ENCODE data around the gene MYMX. TPM values are rescaled to one million over a fixed set of nuclear protein-coding genes. Genes with fewer than 3 reads are reported as not detected.

MYMX gene
- total RNA-seq, 1 experiment from 2014 or later = not detected

GRCh38 chr6:44198684-44199083 is 18.0 kb upstream of the MYMX start:
- Histone ChIP-seq H4K20me1 (ENCODE audit: insufficient read depth) (no peaks in the 10 kb centered on the region), H3K9ac (ENCODE audit: low read length) (no peak overlapping the region), H3K4me1 (ENCODE audit: control insufficient read depth in 1 of 2, insufficient read depth in 2 of 2, low read length in 2 of 2) (peaks cover 0 to 4% of the 10 kb centered on the region in 2 experiments; a peak in 1 of 4 replicates), H3K27me3 (ENCODE audit: insufficient read depth, low read length) (no peaks in the 10 kb centered on the region), H3K4me3 (replicated peaks in 1 of 2; ENCODE audit: low read depth in 1 of 2, low read length in 2 of 2) (no peak overlapping the region), H2AFZ (ENCODE audit: low read depth, low read length, poor library complexity, severe bottlenecking) (no peak overlapping the region), H3K27ac (ENCODE audit: low read depth, low read length) (no peak overlapping the region), H3K9me3 (ENCODE audit: control insufficient read depth in 1 of 2, insufficient read depth in 1 of 2, low read depth in 1 of 2, low read length in 2 of 2) (no peaks in the 10 kb centered on the region), H3K9me2 (ENCODE audit: insufficient read depth) (no peaks in the 10 kb centered on the region), H3K36me3 (ENCODE audit: control insufficient read depth in 1 of 2, insufficient read depth in 2 of 2, low read length in 2 of 2) (no peaks in the 10 kb centered on the region), H3K79me2 (ENCODE audit: insufficient read depth, low read length) (no peaks in the 10 kb centered on the region), H3K4me2 (ENCODE audit: low read length) (no peak overlapping the region)
- no peak for TF ChIP-seq EZH2 (IDR thresholded peaks at IDR 0.05)
- TF ChIP-seq SP1 (IDR thresholded peaks at IDR 0.05; ENCODE audit: low read depth) = no peak
- no peak for TF ChIP-seq JUND (IDR thresholded peaks at IDR 0.05)
- TF ChIP-seq ZFX (IDR thresholded peaks at IDR 0.05) = no peak
- TF ChIP-seq ZNF274 (IDR thresholded peaks at IDR 0.05; ENCODE audit: low read depth, low read length) = no peak
- no peak for TF ChIP-seq POLR2A (IDR thresholded peaks at IDR 0.05; ENCODE audit: borderline replicate concordance, extremely low read depth, insufficient read depth, insufficient read length)
- TF ChIP-seq RAD21 (IDR thresholded peaks at IDR 0.05; ENCODE audit: low read depth) = no peak
- POLR2A ChIA-PET = no interaction called here
- RAD21 ChIA-PET (ENCODE audit: low non-redundant PET in 1 of 2, low total read pairs in 2 of 2, uncharacterized antibody in 2 of 2, unreplicated experiment in 2 of 2) = no interaction called here
- DNase-seq (ENCODE audit: low read depth, low spot score) = no peak
- BruUV-seq (replicated peaks) = no TSS peak
- intact Hi-C loops (cut with micrococcal nuclease) = no loop called here
- CTCF ChIA-PET = no interaction called here
- no peak for ATAC-seq

DNA sequence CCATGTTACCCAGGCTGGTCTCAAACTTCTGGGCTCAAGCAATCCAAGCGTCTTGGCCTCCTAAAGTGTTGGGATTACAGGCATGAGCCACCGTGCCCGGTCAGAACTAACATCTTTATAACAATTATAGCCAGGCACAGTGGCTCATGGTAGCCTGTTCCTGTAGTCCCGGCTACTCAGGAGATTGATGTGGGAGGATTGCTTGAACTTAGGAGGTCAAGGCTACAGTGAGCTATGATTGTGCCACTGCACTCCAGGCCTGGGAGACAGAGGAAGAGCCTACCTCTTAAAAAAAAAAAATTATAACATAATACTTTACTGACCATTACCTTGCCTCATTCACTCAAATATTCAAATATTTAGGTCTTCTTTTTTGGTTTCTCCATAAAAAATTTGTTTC is 16.8 kb upstream of the MYMX start:
- H3K9ac ChIP-seq (ENCODE audit: low read length) = no peak overlapping the region
- ChIA-PET CTCF (no interaction called here), POLR2A (no interaction called here), RAD21 (ENCODE audit: low non-redundant PET in 1 of 2, low total read pairs in 2 of 2, uncharacterized antibody in 2 of 2, unreplicated experiment in 2 of 2) (interaction anchor here in 1 of 2 experiments (0.6 kb wide), 1 partner anchor 28 kb away, joined by 4 read pairs; no protein-coding TSS in a partner anchor)
- ATAC-seq = no peak
- H3K27me3 ChIP-seq (ENCODE audit: insufficient read depth, low read length) = no peaks in the 10 kb centered on the region
- H3K4me1 ChIP-seq (ENCODE audit: control insufficient read depth in 1 of 2, insufficient read depth in 2 of 2, low read length in 2 of 2) = peaks cover 0 to 10% of the 10 kb centered on the region in 2 experiments; a peak in 2 of 4 replicates
- H3K36me3 ChIP-seq (ENCODE audit: control insufficient read depth in 1 of 2, insufficient read depth in 2 of 2, low read length in 2 of 2) = no peaks in the 10 kb centered on the region
- no peak overlapping the region for H2AFZ ChIP-seq (ENCODE audit: low read depth, low read length, poor library complexity, severe bottlenecking)
- no peak for DNase-seq (ENCODE audit: low read depth, low spot score)
- TF ChIP-seq ELF1 (IDR thresholded peaks at IDR 0.05; ENCODE audit: borderline replicate concordance, low read depth) (no peak), YY1 (IDR thresholded peaks at IDR 0.05; ENCODE audit: extremely low read depth, insufficient replicate concordance, low read depth, low read length) (no peak), POLR2AphosphoS5 (IDR thresholded peaks at IDR 0.05; ENCODE audit: low read depth, low read length) (no peak), EZH2phosphoT487 (IDR thresholded peaks at IDR 0.05; ENCODE audit: borderline replicate concordance) (no peak), ZBTB33 (IDR thresholded peaks at IDR 0.05; ENCODE audit: extremely low read depth, insufficient replicate concordance, low read length) (no peak), SRF (IDR thresholded peaks at IDR 0.05; ENCODE audit: low read depth) (no peak), SP1 (IDR thresholded peaks at IDR 0.05; ENCODE audit: low read depth) (no peak), EGR1 (IDR thresholded peaks at IDR 0.05; ENCODE audit: low read depth) (no peak), EZH2 (IDR thresholded peaks at IDR 0.05) (no peak), CBX3 (IDR thresholded peaks at IDR 0.05; ENCODE audit: low read depth) (no peak), FOSL1 (IDR thresholded peaks at IDR 0.05; ENCODE audit: low read depth) (no peak), CEBPB (IDR thresholded peaks at IDR 0.05; ENCODE audit: low read depth) (no peak), ZNF274 (IDR thresholded peaks at IDR 0.05; ENCODE audit: low read depth, low read length) (no peak), SIN3A (IDR thresholded peaks at IDR 0.05; ENCODE audit: low read depth) (no peak), TCF7L2 (IDR thresholded peaks at IDR 0.05; ENCODE audit: borderline replicate concordance, extremely low read depth, insufficient read depth, insufficient read length) (no peak)
- no TSS peak for BruUV-seq (replicated peaks)
- H3K9me3 ChIP-seq (ENCODE audit: control insufficient read depth in 1 of 2, insufficient read depth in 1 of 2, low read depth in 1 of 2, low read length in 2 of 2) = no peaks in the 10 kb centered on the region
- no peak overlapping the region for H3K27ac ChIP-seq (ENCODE audit: low read depth, low read length)
- H3K4me2 ChIP-seq (ENCODE audit: low read length) = no peak overlapping the region
- intact Hi-C loops (cut with micrococcal nuclease) = no loop called here
- H3K79me2 ChIP-seq (ENCODE audit: insufficient read depth, low read length) = no peaks in the 10 kb centered on the region
- no peaks in the 10 kb centered on the region for H4K20me1 ChIP-seq (ENCODE audit: insufficient read depth)
- H3K9me2 ChIP-seq (ENCODE audit: insufficient read depth) = no peaks in the 10 kb centered on the region
- H3K4me3 ChIP-seq (replicated peaks in 1 of 2; ENCODE audit: low read depth in 1 of 2, low read length in 2 of 2) = no peak overlapping the region
